ENCODE data around the gene YDJC.

GRCh38 chr22:21672107-21672629, 42.3 kb upstream of the YDJC start:
- TF ChIP-seq CTCF (IDR thresholded peaks at IDR 0.05) (no peak), EZH2 (IDR thresholded peaks at IDR 0.05; ENCODE audit: borderline replicate concordance, insufficient read depth, low read depth, low read length, poor library complexity, severe bottlenecking) (no peak)
